GM19351 (cell line): Measurements from ENCODE around the gene H2AZ2.
"Not testable (repeated sequence)": the region's sequence is repeated elsewhere in the genome, so short reads cannot be mapped to it uniquely, and the experiment has no call there.

Experiments used
- ATAC-seq: cut with Tn5 transposase; IDR thresholded peaks from one replicate; pipeline ENCODE4 v1.9.1; 2021; ENCODE audit warnings: mild to moderate bottlenecking, moderate library complexity; ENCODE audit not compliant: unreplicated experiment

Gene H2AZ2

GRCh38 chr7:44789990-44790389 is 57.9 kb downstream of the H2AZ2 start:
- no peak for ATAC-seq

GRCh38 chr7:44787762-44788161 is 60.1 kb downstream of the H2AZ2 start:
- ATAC-seq, result no peak

- peak; percentile 59 for ATAC-seq
These were observed 60.8 kb downstream of the H2AZ2 start for GRCh38 chr7:44787041-44787440.

- ATAC-seq, result not testable (repeated sequence)
These were observed 62.7 kb downstream of the H2AZ2 start for GRCh38 chr7:44785218-44785617.

- no peak for ATAC-seq
These were observed 63.5 kb downstream of the H2AZ2 start for GRCh38 chr7:44784364-44784763.

GRCh38 chr7:44783407-44783806 is 64.5 kb downstream of the H2AZ2 start:
- no peak for ATAC-seq

GRCh38 chr7:44782460-44782859 is 65.4 kb downstream of the H2AZ2 start:
- ATAC-seq, result no peak
